HG03354 (cell line): ENCODE measurements around the gene CELF4.

Experiments
- ATAC-seq: cut with Tn5 transposase; IDR thresholded peaks from one replicate; pipeline ENCODE4 v1.9.1; 2021; ENCODE audit warnings: mild to moderate bottlenecking; ENCODE audit not compliant: unreplicated experiment, poor library complexity, severe bottlenecking

The CELF4 gene

GRCh38 chr18:37282386-37283037, 283.1 kb downstream of the CELF4 start:
- ATAC-seq = no peak

- no peak for ATAC-seq
Observed at GRCh38 chr18:37280701-37281393, 284.8 kb downstream of the CELF4 start.

DNA sequence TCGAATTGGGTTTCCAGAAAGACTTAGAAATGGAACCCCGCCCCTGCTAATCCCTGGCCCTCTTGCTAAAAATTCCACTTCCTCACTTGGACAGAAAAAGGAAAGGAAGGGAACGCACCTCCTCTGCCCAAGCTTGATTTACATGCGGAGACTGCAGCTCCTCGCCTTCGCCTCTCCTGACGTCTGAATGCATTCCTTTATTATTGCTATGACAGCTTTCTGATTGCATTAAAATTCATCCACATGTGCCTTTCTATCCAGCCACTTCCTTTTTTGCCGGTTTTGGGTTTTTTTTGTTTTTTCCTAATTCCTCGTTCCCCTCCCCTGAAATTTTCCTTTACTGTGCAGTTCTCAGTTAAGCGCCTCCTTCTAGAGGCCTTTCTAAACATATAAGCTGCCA, 287.8 kb downstream of the CELF4 start:
- no peak for ATAC-seq

GRCh38 chr18:37276111-37276890, 289.3 kb downstream of the CELF4 start:
- ATAC-seq = no peak

DNA sequence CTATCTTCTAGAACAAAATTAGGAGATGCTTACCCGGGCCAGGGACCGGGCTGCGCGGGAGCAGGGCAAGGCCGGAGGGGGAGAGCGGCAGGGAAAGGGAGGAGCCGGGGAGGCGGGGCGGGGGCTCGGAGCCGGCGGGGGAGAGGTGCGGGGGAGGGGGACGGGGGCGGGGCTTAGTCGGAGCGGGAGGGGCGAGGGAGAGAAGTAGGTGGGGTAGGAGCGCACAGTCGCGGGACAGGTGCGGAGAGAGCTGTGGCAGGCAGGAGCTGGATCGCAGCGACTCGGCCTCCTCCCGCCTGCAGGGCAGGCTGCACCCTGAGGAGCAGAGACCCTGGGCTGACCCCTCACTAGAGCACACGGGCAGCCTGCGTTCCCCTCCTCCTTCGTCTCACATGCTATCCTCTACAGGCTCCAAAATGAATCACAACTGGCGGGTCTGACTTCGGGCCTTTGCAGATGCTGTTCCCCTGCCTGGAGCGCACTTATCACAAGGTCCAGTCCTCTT, 290.3 kb downstream of the CELF4 start:
- no peak for ATAC-seq

GRCh38 chr18:37274309-37275236, 291.0 kb downstream of the CELF4 start:
- ATAC-seq = no peak

DNA sequence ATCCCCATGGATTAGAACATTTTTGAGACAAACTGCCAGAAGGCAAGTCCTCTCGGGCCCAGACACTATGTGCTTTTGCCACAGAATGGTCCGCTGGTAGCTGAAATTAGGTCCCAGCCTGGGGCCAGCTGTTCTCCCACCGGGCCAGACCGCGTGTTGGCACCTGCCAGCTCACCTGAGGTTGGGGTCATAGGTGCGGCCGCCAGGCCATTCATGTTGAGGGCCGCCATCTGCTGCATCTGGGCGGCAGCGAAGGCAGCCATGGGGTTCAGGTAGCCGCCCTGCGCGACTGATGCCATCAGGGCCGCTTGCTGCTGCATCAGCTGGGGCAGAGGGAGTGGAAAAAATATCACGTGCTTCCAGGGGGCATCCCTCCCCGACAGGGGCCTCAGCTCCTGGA, 292.8 kb downstream of the CELF4 start:
- no peak for ATAC-seq

DNA sequence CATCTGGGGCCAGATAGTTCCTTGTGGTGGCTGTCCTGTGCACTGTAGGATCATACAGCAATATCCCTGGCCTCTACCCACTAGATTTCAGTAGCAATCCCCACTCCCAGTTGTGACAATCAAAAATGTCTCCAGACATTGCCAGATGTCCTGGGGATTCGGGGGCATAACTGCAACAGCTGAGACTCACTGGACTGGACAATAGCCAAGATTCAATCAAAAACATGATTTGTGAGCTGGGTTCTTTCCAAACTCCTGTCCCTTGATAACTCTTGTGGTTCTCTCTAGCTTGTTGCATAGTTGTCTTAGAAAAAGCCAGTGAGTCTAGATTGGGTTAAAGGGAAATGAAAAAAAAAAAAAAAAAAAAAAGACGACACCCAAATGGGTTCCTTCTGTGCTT, 293.4 kb downstream of the CELF4 start:
- no peak for ATAC-seq

- ATAC-seq = no peak
Observed at GRCh38 chr18:37270666-37271052, 294.9 kb downstream of the CELF4 start.

DNA sequence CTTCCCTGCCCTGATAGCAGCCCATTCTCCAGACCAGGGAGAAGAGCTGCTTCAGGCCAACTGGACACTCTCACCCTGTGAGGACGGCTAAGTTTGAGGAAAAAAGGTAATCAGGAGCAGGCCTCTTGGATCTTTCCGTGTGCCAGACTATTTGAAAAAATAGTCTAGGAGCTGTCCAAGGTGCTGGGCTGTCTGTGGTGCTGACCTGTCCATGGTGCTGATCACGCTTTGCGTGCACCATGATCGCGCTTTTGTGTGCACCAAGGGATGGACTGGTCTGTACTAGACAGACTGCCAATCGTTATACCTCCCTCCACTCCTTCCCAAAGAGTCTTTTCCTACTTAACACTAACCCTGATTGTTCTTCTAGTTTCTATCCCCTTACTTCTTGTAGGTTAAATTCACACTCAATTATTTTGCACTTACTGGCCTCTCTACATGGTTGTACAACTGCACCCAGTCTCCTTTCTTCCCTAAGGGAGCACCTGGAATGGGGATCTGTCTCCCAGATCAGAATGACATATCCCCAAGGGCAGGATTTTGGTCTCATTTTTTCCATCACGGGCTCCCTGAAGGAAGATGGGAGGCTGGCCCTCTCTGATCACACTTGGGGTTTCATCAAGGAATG, 295.4 kb downstream of the CELF4 start:
- ATAC-seq = no peak

- no peak for ATAC-seq
Observed at GRCh38 chr18:37266290-37266689, 299.3 kb downstream of the CELF4 start.

- no peak for ATAC-seq
Observed at GRCh38 chr18:37265382-37265781, 300.2 kb downstream of the CELF4 start.

DNA sequence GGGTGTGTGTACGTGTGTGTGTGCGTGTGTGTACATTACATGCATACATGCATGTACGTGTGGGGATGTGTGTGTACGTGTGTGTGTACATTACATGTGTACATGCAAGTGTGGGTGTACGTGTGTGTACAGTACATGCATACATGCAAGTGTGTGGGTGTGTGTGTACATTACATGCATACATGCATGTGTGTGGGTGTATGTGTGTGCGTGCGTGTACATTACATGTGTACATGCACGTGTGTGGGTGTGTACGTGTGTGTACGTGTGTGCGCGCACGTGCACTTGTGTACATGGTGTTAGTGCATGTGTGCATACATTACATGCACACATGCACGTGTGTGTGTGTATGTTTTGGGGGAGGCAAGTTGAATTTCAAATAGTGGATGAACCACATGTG, 300.6 kb downstream of the CELF4 start:
- no peak for ATAC-seq

DNA sequence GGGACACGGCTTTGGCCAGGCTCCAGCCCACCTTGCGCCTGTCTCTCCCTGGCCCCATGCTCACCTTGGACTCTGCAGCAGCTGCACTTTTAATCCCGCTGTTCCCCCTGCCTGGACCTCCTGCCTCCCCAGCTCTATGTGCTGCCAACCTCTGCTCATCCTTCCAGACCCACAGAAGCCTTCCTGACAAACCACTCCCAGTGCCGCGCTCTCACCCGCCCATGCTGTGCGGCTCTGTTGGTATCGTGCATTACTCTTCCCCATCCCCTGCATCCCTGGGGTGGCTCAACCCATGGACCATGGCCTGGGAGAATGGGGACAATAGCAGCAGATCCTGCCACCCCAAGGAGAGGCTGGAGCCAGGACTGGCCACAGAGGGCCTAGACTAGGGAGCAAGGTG, 303.6 kb downstream of the CELF4 start:
- ATAC-seq = no peak

DNA sequence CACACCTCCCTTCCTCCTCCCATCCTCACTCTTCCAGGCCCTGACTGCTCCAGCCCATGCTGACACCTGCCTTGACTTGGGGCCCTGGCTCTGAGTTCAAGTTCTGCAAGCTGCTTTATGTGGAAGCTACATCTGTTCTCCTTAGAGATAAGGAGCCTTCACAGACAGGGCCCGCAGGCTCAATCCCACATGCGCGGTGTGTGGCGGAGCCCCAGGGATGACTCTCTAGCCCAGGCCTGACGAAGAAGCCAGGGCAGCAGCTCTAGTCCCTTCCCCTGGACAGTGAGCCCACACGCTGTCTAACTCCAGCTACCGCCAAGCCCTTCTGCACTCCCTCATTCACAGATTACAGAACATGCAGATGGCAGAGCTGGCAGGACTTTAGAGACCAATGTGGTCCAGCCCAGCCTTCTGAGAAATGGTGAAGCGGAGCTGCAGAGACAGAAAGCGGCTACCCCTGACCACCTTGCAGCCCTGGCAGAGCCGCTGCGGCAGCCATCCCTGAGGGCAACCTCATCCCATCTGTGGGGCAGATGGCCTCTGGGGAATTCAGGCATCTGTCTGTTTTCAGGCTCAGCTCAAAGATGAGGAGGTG, 304.3 kb downstream of the CELF4 start:
- ATAC-seq = no peak

DNA sequence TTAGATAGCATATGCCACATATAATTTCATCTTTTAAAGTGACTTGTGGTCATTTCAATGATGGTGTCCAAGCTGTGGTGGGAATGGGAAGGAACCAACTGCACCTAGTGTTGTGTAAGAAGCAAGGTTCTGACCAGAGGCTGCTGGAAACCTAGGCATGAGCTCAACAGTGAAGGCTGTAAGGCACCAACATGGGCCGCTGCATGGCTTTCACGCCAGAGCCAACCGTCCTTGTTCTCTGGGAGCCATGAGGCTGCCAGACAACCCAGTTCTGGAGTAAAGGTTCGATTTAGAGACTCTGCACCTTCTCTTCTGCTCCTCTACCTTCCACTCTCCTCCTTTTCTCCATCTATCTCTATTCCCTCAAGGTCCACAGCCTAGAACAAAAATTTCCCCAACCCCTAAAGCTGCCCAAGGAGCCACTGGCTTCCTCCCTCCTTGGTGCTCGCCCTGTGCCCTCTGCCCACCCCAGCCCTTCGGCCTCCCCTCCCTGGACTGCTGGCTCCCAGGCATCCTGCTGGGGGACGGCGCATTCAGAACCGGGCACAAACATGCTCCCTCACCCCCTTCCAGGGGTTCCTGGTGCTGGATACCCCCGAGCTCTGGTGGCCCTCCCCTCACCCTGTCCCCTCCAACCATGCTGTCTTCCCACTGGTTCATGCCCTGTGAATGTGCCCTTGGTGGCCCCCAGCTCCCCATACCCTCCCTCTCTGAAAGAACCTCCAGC, 305.1 kb downstream of the CELF4 start:
- no peak for ATAC-seq

DNA sequence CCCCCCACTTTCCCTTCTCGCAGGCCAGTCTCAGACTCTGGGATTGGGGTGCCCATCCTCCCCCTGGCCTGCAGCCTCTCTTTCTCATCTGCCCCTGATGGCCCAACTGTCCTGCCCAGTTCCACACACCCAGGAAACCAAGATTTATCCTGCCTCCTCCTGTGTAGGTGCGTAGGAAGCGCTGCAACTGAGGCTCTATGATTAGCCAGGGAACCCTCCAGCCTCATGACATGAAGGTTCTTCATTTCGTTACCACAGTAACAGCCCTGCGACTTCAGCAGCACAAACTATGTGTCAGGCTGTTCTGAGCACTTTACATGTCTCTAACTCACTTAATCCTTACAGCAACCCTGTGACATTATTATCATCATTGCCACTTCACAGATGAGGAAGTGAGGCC, 305.9 kb downstream of the CELF4 start:
- no peak for ATAC-seq

- no peak for ATAC-seq
Observed at GRCh38 chr18:37258819-37259218, 306.8 kb downstream of the CELF4 start.
